Activated CD8-positive, alpha-beta memory T cell treated with anti-CD3 and anti-CD28 coated beads, Interleukin-2, amount 50 U/mL, for 1 hour (primary cell): ENCODE results near the gene LYZL6.
"Not testable (repeated sequence)": the region's sequence is repeated elsewhere in the genome, so short reads cannot be mapped to it uniquely, and the experiment has no call there.

Source experiments
- DNase-seq: peaks from one replicate; pipeline ENCODE4 v3.0.0-alpha.2; 2020; ENCODE audit errors: extremely low read depth

Gene LYZL6

GRCh38 chr17:35906926-35907637 is 36.4 kb downstream of the LYZL6 start:
- DNase-seq = no peak

GRCh38 chr17:35906191-35906925 is 37.2 kb downstream of the LYZL6 start:
- DNase-seq = no peak

GRCh38 chr17:35903451-35903850 is 40.1 kb downstream of the LYZL6 start:
- no peak for DNase-seq

GRCh38 chr17:35901631-35902175 is 41.8 kb downstream of the LYZL6 start:
- DNase-seq = no peak

- DNase-seq = no peak
These were observed 42.6 kb downstream of the LYZL6 start for GRCh38 chr17:35900708-35901480.

- DNase-seq = no peak
These were observed 43.2 kb downstream of the LYZL6 start for GRCh38 chr17:35900280-35900679.

GRCh38 chr17:35898283-35899070 is 45.0 kb downstream of the LYZL6 start:
- DNase-seq = no peak

GRCh38 chr17:35897772-35898171 is 45.7 kb downstream of the LYZL6 start:
- not testable (repeated sequence) for DNase-seq

- DNase-seq = no peak
These were observed 47.6 kb downstream of the LYZL6 start for GRCh38 chr17:35895636-35896587.

GRCh38 chr17:35894206-35894605 is 49.3 kb downstream of the LYZL6 start:
- DNase-seq = no peak

- no peak for DNase-seq
These were observed 49.8 kb downstream of the LYZL6 start for GRCh38 chr17:35893751-35894150.

- DNase-seq = no peak
These were observed 51.1 kb downstream of the LYZL6 start for GRCh38 chr17:35892091-35893035.

GRCh38 chr17:35891269-35891668 is 52.2 kb downstream of the LYZL6 start:
- no peak for DNase-seq

GRCh38 chr17:35890774-35891155 is 52.7 kb downstream of the LYZL6 start:
- DNase-seq = no peak

GRCh38 chr17:35889818-35890773 is 53.4 kb downstream of the LYZL6 start:
- no peak for DNase-seq

- DNase-seq = no peak
These were observed 54.3 kb downstream of the LYZL6 start for GRCh38 chr17:35889241-35889640.
